ENCODE results near the gene PRLH.
"Not testable (repeated sequence)": the region's sequence is repeated elsewhere in the genome, so short reads cannot be mapped to it uniquely, and the experiment has no call there.

Gene PRLH

DNA sequence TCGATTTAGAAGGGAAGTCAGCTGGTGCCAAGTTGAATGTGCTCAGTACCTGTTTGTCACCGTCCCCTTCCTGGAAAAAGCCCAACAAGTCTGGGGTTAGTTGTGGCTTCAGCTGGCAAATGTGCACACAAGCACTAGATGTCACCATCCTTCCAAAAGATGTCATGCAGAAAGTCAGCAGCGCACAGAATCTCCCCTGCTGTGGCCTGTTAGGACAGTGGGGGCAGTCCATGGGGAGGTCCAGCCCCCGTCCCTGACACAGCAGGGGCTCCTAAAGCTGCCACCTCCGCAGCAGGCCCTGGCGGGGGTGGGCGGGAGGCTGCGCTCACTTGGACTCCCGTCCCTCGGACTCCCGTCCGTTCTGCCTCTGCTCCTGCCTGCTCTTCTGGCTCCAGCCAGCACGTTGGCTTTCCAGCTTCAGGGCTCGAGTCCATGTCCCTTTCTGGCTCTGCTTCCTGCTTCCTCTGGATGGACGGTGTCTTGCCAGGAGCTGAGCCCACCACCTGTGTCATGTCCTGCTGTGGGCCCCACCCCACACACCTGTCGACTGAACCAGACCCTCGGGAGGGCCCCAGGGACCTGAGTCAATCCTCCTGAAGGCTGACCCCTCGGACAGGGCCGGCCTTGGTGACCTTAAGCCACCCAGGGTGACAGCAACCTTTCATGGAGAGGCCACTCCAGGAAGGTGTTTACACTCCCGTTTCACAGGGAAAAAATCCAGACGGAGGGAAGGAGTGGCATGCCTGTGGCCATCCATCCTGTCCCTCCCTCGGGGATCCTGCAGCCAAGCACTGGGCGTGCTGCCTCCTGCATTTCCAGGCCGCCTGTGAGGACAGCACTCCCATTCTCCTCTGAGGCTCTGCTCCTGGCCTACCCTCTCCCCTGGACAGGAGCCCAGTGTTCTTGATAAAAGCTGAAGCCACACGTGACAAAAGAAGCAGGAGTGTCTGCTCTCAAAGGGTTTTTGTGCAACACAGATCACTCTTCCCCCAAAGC lies 15.7 kb downstream of the PRLH start:
- DNase-seq (ENCODE audit: low read depth in 3 of 3), result peak in 2 of 3 experiments; percentile 14 to 36

DNA sequence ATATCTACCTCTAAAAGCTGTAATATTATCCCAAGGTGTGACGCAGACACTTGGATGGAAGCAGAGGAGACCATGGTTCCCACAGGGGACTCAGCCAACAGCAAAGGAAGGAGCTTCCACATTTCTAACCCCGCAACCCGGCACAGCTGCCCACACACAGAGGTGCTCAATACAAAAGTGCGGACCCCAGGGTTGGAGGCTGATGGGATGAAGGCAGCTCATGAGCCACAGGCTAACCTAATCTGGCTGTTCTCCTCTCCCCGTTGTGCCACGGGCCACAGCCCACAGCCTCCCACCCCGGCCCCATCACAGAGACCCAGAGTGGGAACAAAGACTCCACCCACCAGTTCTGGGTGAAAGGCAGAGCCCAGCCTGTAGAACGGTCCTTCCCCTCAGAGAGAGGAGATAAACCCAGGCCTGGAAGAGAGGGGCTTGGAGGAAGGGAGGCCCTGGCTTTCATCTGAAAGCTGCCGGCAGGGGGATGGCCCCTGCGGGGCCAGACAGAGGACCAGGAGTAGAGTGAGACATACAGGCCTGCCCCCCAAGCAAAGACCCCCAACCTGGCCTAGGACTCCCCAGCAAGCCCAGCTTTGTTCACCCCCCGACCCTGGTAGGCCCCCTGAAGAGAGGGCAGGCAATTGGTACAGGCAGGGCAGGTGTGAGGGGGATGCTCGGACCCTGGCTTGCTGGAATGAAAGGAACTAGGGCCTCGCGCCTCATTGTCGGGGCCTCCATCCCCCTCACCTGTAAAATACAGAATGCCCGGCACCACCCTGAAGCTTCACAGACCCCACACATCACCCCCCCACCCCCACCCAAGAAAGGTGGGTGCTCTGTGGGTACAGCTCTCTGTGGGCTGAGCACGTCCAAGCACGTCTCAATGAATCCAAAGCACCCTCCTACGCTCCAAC lies 17.3 kb downstream of the PRLH start:
- DNase-seq (ENCODE audit: low read depth in 3 of 3), result no peak

DNA sequence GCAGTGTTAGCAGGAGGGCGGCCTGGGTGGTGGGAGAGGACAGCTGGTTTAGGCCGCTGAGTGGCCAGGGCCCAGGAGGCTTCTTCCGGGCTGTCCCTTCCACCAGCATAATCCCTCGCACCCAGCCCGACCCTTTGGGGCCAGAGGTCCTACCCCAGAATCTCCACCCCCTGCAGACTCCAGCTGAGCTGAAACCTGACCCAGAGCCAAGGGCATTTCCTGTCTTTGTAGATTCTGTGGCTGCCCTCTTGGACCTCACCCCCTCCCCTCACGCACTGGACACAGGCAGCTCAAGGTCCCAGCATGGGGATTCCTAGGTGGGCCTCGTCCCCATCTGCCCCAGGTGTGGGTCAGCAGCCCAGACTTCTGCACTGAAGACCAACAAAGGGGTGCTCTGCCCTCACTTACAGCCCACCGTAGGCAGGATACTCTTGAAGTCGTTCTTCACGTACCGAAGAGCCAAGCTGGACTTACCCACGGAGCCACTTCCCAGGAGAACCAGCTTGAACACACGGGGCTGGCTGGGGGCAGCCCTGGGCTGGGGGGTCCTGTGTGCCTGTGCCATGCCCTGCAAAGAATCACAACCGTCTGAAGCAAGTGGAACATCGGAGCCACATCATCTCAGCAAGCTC lies 19.3 kb downstream of the PRLH start:
- no peak for DNase-seq (ENCODE audit: low read depth in 3 of 3)

DNA sequence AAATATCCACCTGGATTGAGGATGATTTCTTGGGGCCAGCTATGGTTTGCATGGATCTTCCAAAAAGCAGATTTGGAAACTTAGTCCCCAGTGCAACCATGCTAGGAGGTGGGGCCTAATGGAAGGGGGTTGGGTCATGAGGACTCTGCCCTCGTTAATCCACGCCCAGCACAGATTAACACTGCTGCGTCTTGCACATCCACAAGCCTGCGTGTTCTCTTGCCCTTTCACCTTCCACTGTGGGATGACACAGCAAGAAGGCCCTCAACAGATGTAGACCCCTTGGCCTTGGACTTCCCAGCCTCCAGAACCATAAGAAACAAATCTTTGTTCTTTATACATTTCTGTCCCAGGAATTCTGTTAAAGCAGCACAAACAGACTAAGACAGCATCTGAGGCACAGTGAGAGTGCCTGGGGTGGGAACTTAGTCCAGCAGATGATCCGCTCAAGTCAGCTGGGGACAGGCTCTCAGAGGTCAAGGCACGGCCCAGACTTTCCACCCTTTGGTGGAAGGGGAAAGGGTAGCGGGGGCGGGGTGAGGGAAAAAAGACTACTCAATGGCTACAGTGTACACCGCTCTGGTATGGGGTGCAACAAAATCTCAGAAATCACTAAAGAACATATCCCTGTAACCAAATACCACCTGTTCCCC lies 21.8 kb downstream of the PRLH start:
- no peak for DNase-seq (ENCODE audit: low read depth in 3 of 3)

DNA sequence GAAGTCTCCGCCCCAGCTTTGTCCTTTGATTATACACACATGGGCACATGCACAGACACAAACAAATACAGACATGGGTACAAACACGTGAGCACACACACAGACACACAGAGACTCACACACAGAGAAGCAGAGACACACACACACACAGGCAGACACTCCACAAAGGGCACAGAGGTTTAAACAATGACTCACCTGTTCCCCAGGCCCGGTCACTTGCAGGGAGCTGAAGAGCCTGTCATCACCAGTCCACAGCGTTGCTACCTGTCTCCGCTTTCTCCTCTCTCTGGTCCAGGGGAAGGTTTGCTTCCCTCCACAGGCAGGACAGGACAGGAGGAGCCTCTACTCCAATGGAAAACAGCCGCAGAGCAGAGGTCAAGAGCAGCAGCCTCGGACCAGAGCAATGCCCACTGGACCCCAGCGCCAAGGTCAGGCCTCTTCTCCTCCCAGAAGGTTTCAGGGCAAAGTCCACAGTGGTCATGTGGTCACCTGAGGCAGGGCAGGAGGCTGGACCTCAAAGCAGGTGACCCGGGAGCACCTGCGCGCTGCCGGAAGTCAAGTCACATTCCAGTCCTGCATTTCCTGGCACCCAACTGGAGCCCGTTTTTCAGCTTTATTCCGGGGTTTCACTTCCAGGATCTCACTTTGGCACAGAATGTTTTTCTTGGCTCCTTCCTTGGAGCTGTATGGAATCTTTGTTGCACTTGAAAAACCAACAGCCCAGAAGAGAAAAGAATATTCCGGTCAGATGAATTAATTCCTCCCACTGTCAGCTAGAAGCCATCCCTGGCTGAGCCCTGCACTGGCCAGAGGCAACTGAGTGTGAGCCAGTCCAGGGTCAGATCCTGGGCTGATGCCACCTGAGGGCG lies 24.1 kb downstream of the PRLH start, which contains the start of gene RAB17:
Gene RAB17, minus strand, starts transcription at position 463 of the 869 bp plus-strand sequence. CDS start 4,580 bp downstream, outside the sequence.
- DNase-seq (ENCODE audit: low read depth in 3 of 3), result no peak

DNA sequence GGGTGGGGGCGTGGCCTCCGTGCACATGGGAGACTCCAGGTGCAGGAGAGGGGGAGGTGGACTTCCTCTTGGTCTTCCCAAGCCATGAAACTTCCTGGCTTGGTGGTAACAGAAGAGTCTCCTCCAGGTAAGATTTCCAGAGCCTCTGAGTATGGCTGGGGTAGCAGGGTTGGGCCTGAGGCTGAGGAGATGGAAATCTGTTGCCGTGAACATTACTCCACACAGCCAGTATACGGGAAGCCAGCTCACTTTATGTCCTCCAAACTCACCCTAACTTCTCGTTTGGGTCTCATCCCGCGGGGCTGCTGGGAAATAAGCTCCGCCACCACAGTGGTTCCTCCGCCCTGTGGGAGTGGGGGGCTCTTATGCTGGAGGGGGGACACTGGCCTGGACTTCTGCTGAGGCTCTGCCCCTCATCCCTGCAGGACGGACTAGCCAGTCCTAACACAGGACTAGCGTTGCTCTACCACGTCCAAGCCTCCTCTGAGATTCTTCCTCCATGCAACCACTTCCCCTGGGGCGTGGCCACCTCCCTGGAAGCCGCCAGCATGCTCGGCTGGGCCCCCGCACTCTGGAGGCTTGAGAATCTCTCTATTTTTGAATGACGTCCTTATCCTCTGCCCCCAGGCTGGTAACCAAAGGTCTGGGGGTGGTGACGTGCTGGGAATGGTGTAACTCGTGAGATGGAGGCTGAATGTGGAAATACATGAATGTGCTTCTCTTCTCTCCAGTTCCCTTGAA lies 24.9 kb downstream of the PRLH start:
- no peak for DNase-seq (ENCODE audit: low read depth in 3 of 3)

DNA sequence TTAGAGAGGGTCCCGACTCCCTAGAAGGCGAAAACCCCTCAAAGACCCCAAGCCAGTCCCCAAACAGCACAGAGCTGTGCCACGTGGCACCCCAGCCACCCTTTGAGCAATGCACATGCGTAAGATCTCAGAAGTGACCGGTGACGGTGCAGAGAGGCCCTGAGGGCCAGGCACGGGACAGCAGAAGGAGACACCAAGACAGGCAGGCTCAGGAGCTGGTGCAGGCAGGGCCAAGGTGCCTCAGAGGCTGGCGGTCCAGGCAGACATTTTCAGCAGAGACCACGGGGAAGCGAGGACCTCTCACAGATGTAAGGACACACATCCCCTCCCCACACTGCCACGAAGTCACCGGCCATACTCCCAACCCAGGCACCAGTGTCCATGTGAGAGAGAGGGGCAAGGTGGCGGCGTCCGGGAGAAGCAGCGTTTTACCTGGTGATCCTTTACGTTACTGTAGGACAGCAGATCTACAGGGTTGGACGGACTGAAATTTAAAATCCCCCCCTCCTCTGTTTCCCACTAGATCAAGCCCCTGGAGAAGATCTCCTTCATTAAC lies 26.1 kb downstream of the PRLH start:
- DNase-seq (ENCODE audit: low read depth in 3 of 3), result no peak

DNA sequence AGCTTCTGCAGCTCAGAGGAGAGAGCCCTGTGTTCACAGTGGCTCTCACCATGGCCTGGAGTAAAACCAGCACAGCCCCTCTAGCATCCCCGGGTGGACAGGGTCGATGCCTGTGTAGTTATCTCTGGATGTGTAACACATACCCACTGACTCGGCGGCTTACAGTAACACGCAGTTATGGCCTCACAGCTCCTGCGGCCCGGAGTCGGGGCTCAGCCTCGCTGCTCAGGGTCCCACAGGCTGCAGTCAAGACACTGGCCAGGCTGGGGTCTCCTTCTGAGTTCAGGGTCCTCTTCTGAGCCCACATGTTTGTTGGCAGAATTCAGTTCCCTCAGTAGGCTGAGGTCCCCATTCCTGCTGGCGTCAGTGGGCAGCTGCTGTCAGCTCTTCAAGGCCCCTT lies 26.7 kb downstream of the PRLH start:
- DNase-seq (ENCODE audit: low read depth in 3 of 3), result no peak

DNA sequence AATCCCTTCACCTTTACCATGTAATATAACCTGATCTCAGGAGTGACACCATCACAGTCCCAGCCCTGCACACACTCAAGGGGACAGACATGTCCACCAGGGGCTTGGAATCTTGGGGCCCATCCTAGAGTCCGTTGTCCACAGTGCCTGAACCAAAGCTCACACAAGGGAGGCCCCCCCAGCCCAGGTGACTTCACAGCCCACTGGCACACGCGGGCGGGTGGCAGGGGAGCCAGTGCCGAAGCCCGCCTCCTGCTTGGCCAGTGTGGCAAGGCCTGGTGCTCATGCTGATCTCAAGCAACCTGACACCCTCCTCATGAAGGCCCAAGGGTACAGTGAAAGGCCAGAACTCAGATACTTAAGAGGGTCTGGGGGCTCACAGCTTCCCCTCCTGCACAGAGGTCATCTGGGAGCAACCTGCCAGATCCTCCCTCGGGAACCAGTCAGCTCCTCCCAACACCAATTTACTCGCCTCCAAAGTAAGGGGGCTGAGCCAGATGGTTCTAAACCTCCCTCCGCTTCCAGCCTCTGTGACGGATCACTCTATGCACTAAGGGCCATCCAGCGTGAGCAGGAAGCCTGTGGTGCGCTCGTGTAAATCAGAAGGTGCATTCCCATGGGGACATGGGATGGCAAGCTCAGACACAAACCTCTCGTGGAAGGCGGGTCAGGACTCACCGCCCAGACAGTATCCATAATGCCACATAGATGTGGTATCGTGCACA lies 27.4 kb downstream of the PRLH start:
- DNase-seq (ENCODE audit: low read depth in 3 of 3), result no peak

DNA sequence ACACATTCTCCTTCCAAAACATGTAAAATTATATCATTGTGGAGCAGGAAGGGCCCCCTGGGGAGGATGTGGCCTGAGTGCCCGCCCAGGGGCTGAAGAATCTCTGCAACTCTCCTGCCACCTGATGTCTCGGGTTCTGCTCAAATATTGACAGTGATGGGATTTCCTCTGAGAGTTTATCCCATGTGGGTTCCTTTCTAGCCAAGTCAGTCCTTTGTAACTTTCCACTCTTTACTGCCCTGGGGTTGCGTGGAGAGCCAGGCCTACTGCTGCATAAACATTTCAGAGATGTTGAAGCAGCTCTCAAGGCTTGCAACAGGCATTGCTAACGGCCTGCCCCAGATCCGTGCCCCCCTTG lies 28.1 kb downstream of the PRLH start:
- no peak for DNase-seq (ENCODE audit: low read depth in 3 of 3)

DNA sequence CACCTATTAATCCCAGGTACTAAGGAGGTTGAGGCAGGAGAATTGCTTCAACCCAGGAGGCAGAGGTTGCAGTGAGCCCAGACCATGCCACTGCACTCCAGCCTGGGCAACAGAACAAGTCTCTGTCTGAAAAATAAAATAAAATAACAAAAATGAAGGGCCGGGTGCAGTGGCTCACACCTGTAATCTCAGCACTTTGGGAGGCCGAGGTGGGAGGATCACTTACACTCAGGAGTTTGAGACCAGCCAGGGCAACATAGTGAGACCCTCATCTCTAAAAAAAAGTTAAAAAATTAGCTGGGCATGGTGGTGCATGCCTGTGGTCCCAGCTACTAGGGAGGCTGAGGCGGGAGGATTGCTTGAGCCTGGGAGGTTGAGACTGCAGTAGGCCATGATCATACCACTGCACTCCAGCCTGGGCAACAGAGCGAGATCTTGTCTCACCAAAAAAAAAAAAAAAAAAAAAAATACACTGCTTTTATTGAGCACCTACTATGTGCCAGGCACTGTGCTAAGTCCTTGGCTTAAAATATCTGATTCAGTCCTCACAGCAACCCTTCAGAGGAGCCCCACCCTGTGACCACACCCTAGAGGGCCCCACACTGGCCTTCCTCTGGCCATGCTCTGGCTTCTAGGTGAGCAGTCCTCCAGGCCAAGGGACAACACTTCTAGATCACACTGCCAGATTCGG lies 29.6 kb downstream of the PRLH start:
- not testable (repeated sequence) for DNase-seq (ENCODE audit: low read depth in 3 of 3)

DNA sequence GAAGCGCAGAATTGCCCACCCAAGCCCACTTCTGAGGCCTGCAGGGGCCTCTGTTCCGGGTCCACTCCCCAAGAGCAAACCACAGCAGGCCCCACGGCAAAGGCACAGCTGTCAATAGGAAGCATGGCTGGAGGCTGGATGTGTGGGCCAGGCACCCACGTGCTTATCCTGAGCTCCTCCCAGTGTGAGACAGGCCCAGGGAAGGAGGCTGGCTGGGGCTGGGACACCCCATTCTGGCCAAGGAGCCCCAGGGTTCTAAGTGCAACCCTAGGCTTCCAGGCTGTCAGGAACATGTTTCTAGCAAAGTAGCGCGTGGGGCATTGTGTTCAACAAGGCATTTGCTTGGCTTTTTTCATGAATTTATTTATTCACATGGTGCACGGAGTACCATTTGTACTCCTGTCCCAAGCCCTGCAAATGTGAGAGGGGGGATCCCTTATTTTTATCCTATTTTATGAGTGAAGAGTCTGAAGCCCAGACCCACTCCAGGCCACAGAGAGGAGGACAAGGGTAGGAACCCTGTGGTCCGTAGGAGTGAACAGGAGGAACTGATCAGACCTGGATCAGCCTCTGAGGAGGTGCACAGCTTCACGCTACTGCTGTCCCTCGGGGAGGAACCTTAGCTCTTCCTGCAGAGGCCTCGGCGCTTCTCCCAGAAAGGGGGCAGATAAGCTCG lies 30.3 kb downstream of the PRLH start:
- no peak for DNase-seq (ENCODE audit: low read depth in 3 of 3)

DNA sequence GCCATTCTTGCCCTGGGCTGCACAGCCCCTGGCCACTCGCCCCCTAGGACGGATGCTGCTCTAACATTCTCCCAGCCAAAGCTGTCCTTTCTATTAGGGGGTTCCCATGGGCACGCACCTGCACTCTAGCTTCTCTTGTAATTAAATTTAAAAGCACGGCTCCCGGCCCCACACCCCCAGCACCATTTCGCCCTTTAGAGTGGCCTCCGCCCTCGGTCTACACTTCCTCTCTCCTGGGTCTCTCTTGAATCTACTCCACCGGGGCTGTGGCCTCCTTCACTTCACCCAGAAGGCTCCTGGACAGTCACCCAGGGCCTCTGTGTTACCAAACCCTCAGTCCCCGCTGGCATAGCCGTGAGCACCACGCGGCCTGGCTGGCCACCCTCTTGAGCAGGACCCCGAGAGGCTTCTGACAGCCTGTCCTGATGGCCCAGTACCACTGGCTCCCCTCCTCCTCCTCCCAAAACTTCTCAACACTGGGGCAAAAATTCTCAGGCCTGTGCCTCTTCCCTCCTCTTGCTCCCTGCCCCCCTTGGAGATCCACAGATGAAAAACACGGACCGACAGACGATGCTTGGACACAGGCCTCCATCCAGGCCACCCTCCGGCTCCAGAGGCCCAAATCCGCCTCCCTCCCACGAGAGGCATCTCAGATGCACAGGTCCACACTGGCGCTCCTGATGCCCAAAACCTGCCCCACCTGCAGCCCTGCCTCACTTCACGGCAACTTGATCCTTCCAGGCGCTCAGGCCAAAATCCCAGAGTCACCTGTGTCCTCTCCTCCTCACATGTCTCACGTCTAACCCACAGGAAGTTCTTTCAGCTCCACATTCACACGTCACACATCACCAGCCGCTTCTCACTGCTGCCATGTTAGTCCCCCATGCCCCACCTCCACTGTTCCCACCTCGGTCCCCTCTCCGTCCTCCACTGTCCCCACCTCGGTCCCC lies 31.1 kb downstream of the PRLH start:
- no peak for DNase-seq (ENCODE audit: low read depth in 3 of 3)

DNA sequence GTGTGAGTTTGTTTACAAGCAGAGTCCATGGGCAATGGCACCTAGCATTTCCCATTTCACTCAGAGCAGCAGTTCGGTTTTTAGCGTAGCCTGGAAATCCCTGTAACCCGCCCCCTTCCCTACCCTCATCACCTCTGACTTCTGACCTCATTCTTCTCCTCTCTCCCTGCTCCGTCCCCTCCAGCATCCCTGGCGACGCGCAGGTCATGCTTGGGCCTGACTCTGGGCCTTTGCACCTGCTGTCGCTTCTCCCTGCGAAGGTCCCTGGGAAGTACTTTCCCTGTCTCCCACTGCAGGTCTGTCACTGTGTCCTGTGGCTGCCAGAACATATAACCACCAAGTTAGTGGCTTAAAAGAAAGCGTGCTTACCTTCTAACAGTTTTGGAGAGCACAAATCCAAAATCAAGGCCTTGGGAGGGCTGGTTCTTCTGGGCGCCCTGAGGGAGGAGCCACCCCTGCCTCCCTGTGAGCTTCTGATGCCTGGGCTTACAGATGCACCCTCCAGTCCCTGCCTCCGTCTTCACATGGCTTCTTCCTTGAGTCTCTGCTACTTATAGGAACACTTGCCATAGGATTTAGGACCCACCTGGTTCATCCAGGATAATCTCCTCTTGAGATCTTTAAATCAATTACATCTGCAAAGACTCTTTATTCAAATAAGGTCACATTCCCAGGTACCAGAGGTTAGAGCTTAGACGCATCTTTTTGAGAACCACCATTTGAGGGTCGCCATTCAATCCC lies 32.3 kb downstream of the PRLH start:
- no peak for DNase-seq (ENCODE audit: low read depth in 3 of 3)

DNA sequence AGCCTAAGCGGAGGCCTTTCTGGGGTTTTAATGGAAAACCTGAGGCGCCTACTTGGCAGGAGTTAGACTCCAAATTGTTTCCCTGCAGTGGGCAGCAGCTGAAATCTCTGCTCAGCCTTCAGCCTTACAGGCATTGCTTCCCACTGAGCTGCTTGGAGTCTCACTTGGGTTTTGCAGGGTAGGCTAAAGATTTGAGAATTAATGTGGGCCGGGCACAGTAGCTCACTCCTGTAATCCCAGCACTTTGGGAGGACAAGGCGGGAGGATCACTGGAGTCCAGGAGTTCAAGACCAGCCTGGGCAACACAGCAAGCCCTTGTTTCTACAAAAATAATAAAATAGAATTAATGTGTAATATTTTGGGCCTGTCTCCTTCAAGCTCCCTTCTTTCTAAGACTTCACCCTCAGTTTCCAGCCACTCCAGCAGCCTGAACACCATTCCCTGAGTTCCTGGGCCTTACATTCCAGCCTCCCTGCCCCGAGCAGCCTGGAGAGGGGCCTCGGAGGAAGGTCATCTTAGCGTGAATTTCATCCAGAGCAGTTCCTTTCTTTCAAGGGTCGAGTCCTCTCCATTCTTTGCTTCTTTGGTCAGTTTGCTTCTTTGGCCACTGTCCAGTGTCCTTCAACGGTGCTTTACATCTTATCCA lies 33.2 kb downstream of the PRLH start:
- no peak for DNase-seq (ENCODE audit: low read depth in 3 of 3)

Data from stimulated activated CD4-positive, alpha-beta T cell treated with anti-CD3 and anti-CD28 coated beads, TNF-alpha, amount 100 ng/mL, for 24 hours (primary cell).